HEK293 (cell line): ENCODE results near the gene TDRD5.

Experiments
- CTCF ChIA-PET: fragments of 350-600 bp; formaldehyde crosslinking; extraction: SDS; loops from one replicate; lab custom pipeline; 2021; ENCODE audit warnings: antibody characterized with exemption; lab: Yijun Ruan, JAX
- POLR2A ChIA-PET: fragments of 300-600 bp; formaldehyde crosslinking; extraction: SDS; loops from one replicate; lab custom pipeline; 2020; ENCODE audit warnings: antibody characterized with exemption, inconsistent platforms; lab: Yijun Ruan, JAX
- H3K27ac ChIP-seq: fragments of 200-500 bp; sonication (Bioruptor generic); 2 replicates; pipeline ENCODE4 v1.5.1; 2014; ENCODE audit warnings: low read depth, low read length, control low read depth, inconsistent platforms; ENCODE audit errors: extremely low read depth
- H3K36me3 ChIP-seq, 2 experiments: fragments of 200-500 bp in 1 of 2; sonication (Bioruptor generic) in 1 of 2; 1 replicate in 1 of 2; 2 replicates in 1 of 2; pipeline ENCODE4 v1.5.1; 2014 to 2017; ENCODE audit warnings: inconsistent platforms in 2 of 2, low read length in 2 of 2; ENCODE audit not compliant: control insufficient read depth in 2 of 2, insufficient read depth in 1 of 2
- H3K4me1 ChIP-seq: fragments of 200-500 bp; sonication (Bioruptor generic); 2 replicates; pipeline ENCODE4 v1.5.1; 2014; ENCODE audit warnings: mild to moderate bottlenecking, low read length, inconsistent platforms; ENCODE audit not compliant: control insufficient read depth, insufficient read depth
- H3K4me3 ChIP-seq: 2 replicates; pipeline ENCODE4 v1.5.1; 2011; ENCODE audit warnings: low read depth, mild to moderate bottlenecking, control low read depth, low read length, moderate library complexity
- H3K9me3 ChIP-seq: fragments of 200-500 bp; sonication (Bioruptor generic); 2 replicates; pipeline ENCODE4 v1.5.1; 2014; ENCODE audit warnings: low read depth, low read length, inconsistent platforms; ENCODE audit not compliant: control insufficient read depth, insufficient read depth
- AEBP2 ChIP-seq: fragments of 450-650 bp; formaldehyde crosslinking; IDR thresholded peaks from 2 replicates; pipeline ENCODE4 v1.5.1; 2016; ENCODE audit warnings: missing biosample characterization, missing genetic modification characterization, borderline replicate concordance
- CTCF ChIP-seq: fragments of 450-650 bp; formaldehyde crosslinking; IDR thresholded peaks from 2 replicates; pipeline ENCODE4 v1.5.1; 2016; ENCODE audit warnings: missing biosample characterization, missing genetic modification characterization
- GFI1B ChIP-seq: fragments of 450-650 bp; formaldehyde crosslinking; IDR thresholded peaks from 2 replicates; pipeline ENCODE4 v1.5.1; 2016; ENCODE audit warnings: missing biosample characterization, missing genetic modification characterization
- GLI4 ChIP-seq: fragments of 450-650 bp; formaldehyde crosslinking; IDR thresholded peaks from 2 replicates; pipeline ENCODE4 v1.5.1; 2016; ENCODE audit warnings: missing biosample characterization, missing genetic modification characterization
- SP7 ChIP-seq: fragments of 450-650 bp; formaldehyde crosslinking; IDR thresholded peaks from 2 replicates; pipeline ENCODE4 v1.5.1; 2016; ENCODE audit warnings: missing biosample characterization, missing genetic modification characterization
- YY1 ChIP-seq: fragments of 450-650 bp; formaldehyde crosslinking; IDR thresholded peaks from 2 replicates; pipeline ENCODE4 v1.5.1; 2018; ENCODE audit warnings: missing biosample characterization, missing genetic modification characterization
- ZFP37 ChIP-seq: fragments of 450-650 bp; formaldehyde crosslinking; IDR thresholded peaks from 2 replicates; pipeline ENCODE4 v1.5.1; 2016; ENCODE audit warnings: missing biosample characterization, missing genetic modification characterization
- ZFP69B ChIP-seq: fragments of 450-650 bp; formaldehyde crosslinking; IDR thresholded peaks from 2 replicates; pipeline ENCODE4 v1.5.1; 2016; ENCODE audit warnings: missing biosample characterization, missing genetic modification characterization
- ZNF433 ChIP-seq: fragments of 450-650 bp; formaldehyde crosslinking; IDR thresholded peaks from 2 replicates; pipeline ENCODE4 v1.5.1; 2016; ENCODE audit warnings: missing biosample characterization, missing genetic modification characterization, low read depth
- ZNF548 ChIP-seq: fragments of 450-650 bp; formaldehyde crosslinking; IDR thresholded peaks from 2 replicates; pipeline ENCODE4 v1.5.1; 2016; ENCODE audit warnings: missing biosample characterization, missing genetic modification characterization
- ZNF561 ChIP-seq: fragments of 450-650 bp; IDR thresholded peaks from 2 replicates; pipeline ENCODE4 v1.5.1; 2018; ENCODE audit warnings: missing biosample characterization, missing genetic modification characterization, borderline replicate concordance
- ZNF621 ChIP-seq: fragments of 450-650 bp; formaldehyde crosslinking; IDR thresholded peaks from 2 replicates; pipeline ENCODE4 v1.5.1; 2017; ENCODE audit warnings: missing biosample characterization, missing genetic modification characterization
- ZNF654 ChIP-seq: fragments of 450-650 bp; formaldehyde crosslinking; IDR thresholded peaks from 2 replicates; pipeline ENCODE4 v1.5.1; 2016; ENCODE audit warnings: low read depth, missing biosample characterization, missing genetic modification characterization
- ZNF658 ChIP-seq: fragments of 450-650 bp; formaldehyde crosslinking; IDR thresholded peaks from 2 replicates; pipeline ENCODE4; 2016; ENCODE audit warnings: missing biosample characterization, missing genetic modification characterization
- ZNF660 ChIP-seq: fragments of 450-650 bp; IDR thresholded peaks from 2 replicates; pipeline ENCODE4 v1.5.1; 2018; ENCODE audit warnings: missing biosample characterization, mild to moderate bottlenecking, missing genetic modification characterization
- ZNF704 ChIP-seq: fragments of 450-650 bp; formaldehyde crosslinking; IDR thresholded peaks from 2 replicates; pipeline ENCODE4 v1.5.1; 2016; ENCODE audit warnings: missing biosample characterization, missing genetic modification characterization
- ZNF768 ChIP-seq: fragments of 450-650 bp; formaldehyde crosslinking; IDR thresholded peaks from 2 replicates; pipeline ENCODE4 v1.5.1; 2018; ENCODE audit warnings: missing biosample characterization, mild to moderate bottlenecking, missing genetic modification characterization
- ZNF776 ChIP-seq: fragments of 450-650 bp; formaldehyde crosslinking; IDR thresholded peaks from 2 replicates; pipeline ENCODE4 v1.5.0; 2017; ENCODE audit warnings: missing biosample characterization, missing genetic modification characterization, borderline replicate concordance
- TF ChIP-seq, protein P1 (sequence below): fragments of 450-650 bp; formaldehyde crosslinking; IDR thresholded peaks from 2 replicates; pipeline ENCODE4 v1.5.1; 2016; ENCODE audit warnings: missing biosample characterization, missing genetic modification characterization

The TDRD5 gene

DNA sequence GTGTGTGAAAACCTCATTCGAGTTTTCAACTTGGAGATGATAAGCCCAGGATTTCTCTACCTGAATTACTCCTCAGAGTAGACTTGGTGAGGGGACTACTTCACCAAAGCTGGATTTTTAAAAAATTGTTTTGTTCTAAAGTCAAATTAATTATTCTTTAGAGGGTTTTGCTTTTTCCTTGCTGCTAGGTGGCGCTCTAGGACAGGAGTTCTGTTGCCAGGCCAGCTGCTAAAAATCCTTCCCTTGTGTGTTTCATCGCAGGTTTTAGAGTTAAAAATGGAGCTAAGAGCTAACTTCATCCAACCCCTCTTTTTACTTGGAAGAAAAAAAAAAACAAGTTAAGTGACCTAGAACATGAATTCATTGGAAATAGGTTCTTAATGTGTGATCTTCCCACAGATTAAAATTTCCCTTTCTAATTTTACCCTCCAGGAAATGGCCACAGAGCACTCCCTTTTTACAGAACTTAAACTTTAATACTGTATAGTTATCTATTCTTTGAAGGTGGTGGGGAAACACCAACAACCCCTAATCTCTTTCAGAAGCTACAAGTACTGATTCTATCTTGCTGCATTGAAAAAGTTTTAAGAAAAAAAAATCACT, 114.8 kb downstream of the TDRD5 start:
- no peaks in the 10 kb centered on the region for H3K36me3 ChIP-seq
- no peak overlapping the region for H3K27ac ChIP-seq
- TF ChIP-seq ZFP37 (tag by site-specific recombination) (no peak), ZNF660 (tag by site-specific recombination) (0 out of 2 replicates have a peak, but pooled peaks have one; percentile 58), ZNF654 (peak; percentile 91), CTCF (tag by site-specific recombination) (peak; percentile 45; the same call in 1 of the 2 replicates), ZNF548 (no peak)
- no peak overlapping the region for H3K4me3 ChIP-seq
- H3K9me3 ChIP-seq = no peaks in the 10 kb centered on the region
- no peaks in the 10 kb centered on the region for H3K4me1 ChIP-seq
- ChIA-PET POLR2A (interaction anchor here (0.6 to 1.3 kb wide), 4 partner anchors 108 to 189 kb away, joined by 3 read pairs; partner anchors contain the start of gene TOR1AIP1), CTCF (interaction anchor here (0.6 to 8.3 kb wide), 55 partner anchors 8 to 709 kb away, joined by 3 to 345 read pairs (median 4); no protein-coding TSS in a partner anchor)

GRCh38 chr1:179707406-179707805, 115.8 kb downstream of the TDRD5 start:
- H3K36me3 ChIP-seq = no peaks in the 10 kb centered on the region
- no peak overlapping the region for H3K4me3 ChIP-seq
- no peak overlapping the region for H3K27ac ChIP-seq
- POLR2A ChIA-PET = no interaction called here
- TF ChIP-seq ZNF768 (tag by site-specific recombination) (no peak), SP7 (tag by site-specific recombination) (no peak), ZFP69B (tag by site-specific recombination) (no peak), ZNF658 (no peak), GLI4 (tag by site-specific recombination) (no peak), ZNF776 (tag by site-specific recombination) (no peak), AEBP2 (tag by site-specific recombination) (no peak), ZNF704 (tag by site-specific recombination) (no peak), ZNF561 (no peak), CTCF (tag by site-specific recombination) (no peak), ZNF433 (tag by site-specific recombination) (no peak), YY1 (no peak), GFI1B (no peak), ZNF621 (tag by site-specific recombination) (no peak)
- TF ChIP-seq, protein P1, sequence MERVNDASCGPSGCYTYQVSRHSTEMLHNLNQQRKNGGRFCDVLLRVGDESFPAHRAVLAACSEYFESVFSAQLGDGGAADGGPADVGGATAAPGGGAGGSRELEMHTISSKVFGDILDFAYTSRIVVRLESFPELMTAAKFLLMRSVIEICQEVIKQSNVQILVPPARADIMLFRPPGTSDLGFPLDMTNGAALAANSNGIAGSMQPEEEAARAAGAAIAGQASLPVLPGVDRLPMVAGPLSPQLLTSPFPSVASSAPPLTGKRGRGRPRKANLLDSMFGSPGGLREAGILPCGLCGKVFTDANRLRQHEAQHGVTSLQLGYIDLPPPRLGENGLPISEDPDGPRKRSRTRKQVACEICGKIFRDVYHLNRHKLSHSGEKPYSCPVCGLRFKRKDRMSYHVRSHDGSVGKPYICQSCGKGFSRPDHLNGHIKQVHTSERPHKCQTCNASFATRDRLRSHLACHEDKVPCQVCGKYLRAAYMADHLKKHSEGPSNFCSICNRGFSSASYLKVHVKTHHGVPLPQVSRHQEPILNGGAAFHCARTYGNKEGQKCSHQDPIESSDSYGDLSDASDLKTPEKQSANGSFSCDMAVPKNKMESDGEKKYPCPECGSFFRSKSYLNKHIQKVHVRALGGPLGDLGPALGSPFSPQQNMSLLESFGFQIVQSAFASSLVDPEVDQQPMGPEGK (tag by site-specific recombination) = no peak
- no peaks in the 10 kb centered on the region for H3K9me3 ChIP-seq
- CTCF ChIA-PET = interaction anchor here (0.8 to 8.3 kb wide), 10 partner anchors 12 to 477 kb away, joined by 3 to 345 read pairs (median 10); no protein-coding TSS in a partner anchor
- no peaks in the 10 kb centered on the region for H3K4me1 ChIP-seq
